IMR-90 (cell line): Measurements from ENCODE around the gene RIMBP2. TPM values are rescaled to one million over a fixed set of nuclear protein-coding genes. Genes with fewer than 3 reads are reported as not detected.

ENCODE experiments used
- ATAC-seq: fragments of 200-7000 bp; cut with Tn5 transposase; 2 replicates; pipeline ENCODE4 v1.9.1; 2020; ENCODE audit warnings: low read depth, mild to moderate bottlenecking, moderate library complexity
- BruUV-seq: library from RNA; stranded (reverse); fragments of 400-500 nt; replicated peaks from 2 replicates; lab custom pipeline; 2021; lab: Mats Ljungman, UMichigan
- CTCF ChIA-PET: fragments of 300-600 bp; formaldehyde crosslinking; extraction: SDS; loops from one replicate; lab custom pipeline; 2021; ENCODE audit warnings: antibody characterized with exemption; lab: Yijun Ruan, JAX
- POLR2A ChIA-PET: fragments of 300-600 bp; sonication (Branson Sonifier 250); formaldehyde crosslinking; loops from one replicate; lab custom pipeline; 2022; ENCODE audit warnings: antibody characterized with exemption; ENCODE audit not compliant: unreplicated experiment; lab: Charles Lee
- DNase-seq: peaks from one replicate; pipeline ENCODE4 v3.0.0; 2013
- H2AFZ ChIP-seq: replicated peaks from 2 replicates; pipeline ENCODE3; 2013; ENCODE audit warnings: low read length, mild to moderate bottlenecking; ENCODE audit not compliant: poor library complexity
- H2AK5ac ChIP-seq: 2 replicates; pipeline ENCODE4 v1.6.1; 2013; ENCODE audit warnings: low read depth, low read length, inconsistent platforms
- H2AK9ac ChIP-seq: replicated peaks from 2 replicates; pipeline ENCODE3; 2013; ENCODE audit warnings: mild to moderate bottlenecking, low read depth, low read length, moderate library complexity; ENCODE audit not compliant: poor library complexity
- H2BK120ac ChIP-seq: 2 replicates; pipeline ENCODE4 v1.6.1; 2013; ENCODE audit warnings: low read depth, low read length, inconsistent platforms
- H2BK15ac ChIP-seq: 3 replicates; pipeline ENCODE4 v1.6.1; 2013; ENCODE audit warnings: low read depth, low read length, inconsistent platforms
- H2BK20ac ChIP-seq: 2 replicates; pipeline ENCODE4 v1.6.1; 2013; ENCODE audit warnings: low read depth, mild to moderate bottlenecking, inconsistent platforms, low read length, moderate library complexity
- H2BK5ac ChIP-seq: 2 replicates; pipeline ENCODE4 v1.6.1; 2013; ENCODE audit warnings: mild to moderate bottlenecking, low read depth, low read length, inconsistent platforms; ENCODE audit not compliant: poor library complexity, severe bottlenecking
- H3K14ac ChIP-seq: replicated peaks from 2 replicates; pipeline ENCODE4 v1.6.1; 2013; ENCODE audit warnings: low read depth, low read length, inconsistent platforms
- H3K18ac ChIP-seq: 2 replicates; pipeline ENCODE4 v1.6.1; 2013; ENCODE audit warnings: low read depth, low read length, control low read depth
- H3K23ac ChIP-seq: 2 replicates; pipeline ENCODE4 v1.6.1; 2013; ENCODE audit warnings: low read depth, low read length, inconsistent platforms
- H3K27ac ChIP-seq: 2 replicates; pipeline ENCODE4 v1.5.1; 2013; ENCODE audit warnings: mild to moderate bottlenecking, control low read depth, low read length; ENCODE audit not compliant: insufficient read depth
- H3K27me3 ChIP-seq: 2 replicates; pipeline ENCODE4 v1.6.1; 2013; ENCODE audit warnings: low read length; ENCODE audit not compliant: control insufficient read depth, insufficient read depth
- H3K36me3 ChIP-seq: 2 replicates; pipeline ENCODE4 v1.6.1; 2013; ENCODE audit warnings: low read length, mixed read lengths; ENCODE audit not compliant: control insufficient read depth, insufficient read depth
- H3K4ac ChIP-seq: 2 replicates; pipeline ENCODE4 v1.6.1; 2013; ENCODE audit warnings: low read depth, low read length, inconsistent platforms
- H3K4me1 ChIP-seq: 2 replicates; pipeline ENCODE4 v1.6.1; 2013; ENCODE audit warnings: low read length, mixed read lengths; ENCODE audit not compliant: control insufficient read depth, insufficient read depth
- H3K4me2 ChIP-seq: 2 replicates; pipeline ENCODE4 v1.6.1; 2013; ENCODE audit warnings: low read depth, mild to moderate bottlenecking, control low read depth, low read length, moderate library complexity
- H3K4me3 ChIP-seq: 2 replicates; pipeline ENCODE4 v1.5.1; 2013; ENCODE audit warnings: low read depth, mild to moderate bottlenecking, control low read depth, low read length, moderate library complexity; ENCODE audit not compliant: insufficient read depth
- H3K56ac ChIP-seq: 2 replicates; pipeline ENCODE4 v1.6.1; 2013; ENCODE audit warnings: low read length, inconsistent platforms; ENCODE audit not compliant: insufficient read depth; ENCODE audit errors: extremely low read depth
- H3K79me1 ChIP-seq, 2 experiments: 2 replicates each; pipeline ENCODE4 v1.6.1; 2013; ENCODE audit warnings: low read length in 2 of 2, inconsistent platforms in 1 of 2, low read depth in 1 of 2
- H3K9ac ChIP-seq: 2 replicates; pipeline ENCODE4 v1.6.1; 2013; ENCODE audit warnings: low read depth, low read length, control low read depth
- H3K9me1 ChIP-seq: 2 replicates; pipeline ENCODE4 v1.6.1; 2013; ENCODE audit warnings: low read length, inconsistent platforms; ENCODE audit not compliant: insufficient read depth
- H3K9me3 ChIP-seq: 2 replicates; pipeline ENCODE4 v1.6.1; 2013; ENCODE audit warnings: low read length; ENCODE audit not compliant: control insufficient read depth, insufficient read depth
- H4K20me1 ChIP-seq: 2 replicates; pipeline ENCODE4 v1.6.1; 2013; ENCODE audit warnings: low read length, inconsistent platforms; ENCODE audit not compliant: insufficient read depth
- H4K5ac ChIP-seq: 2 replicates; pipeline ENCODE4 v1.6.1; 2013; ENCODE audit warnings: mild to moderate bottlenecking, low read depth, low read length, control low read depth
- H4K8ac ChIP-seq, 2 experiments: 2 replicates each; pipeline ENCODE4 v1.6.1; 2013; ENCODE audit warnings: low read depth in 2 of 2, low read length in 2 of 2, control low read depth in 1 of 2, inconsistent platforms in 1 of 2
- H4K91ac ChIP-seq: 2 replicates; pipeline ENCODE4 v1.6.1; 2013; ENCODE audit warnings: low read depth, low read length, inconsistent platforms; ENCODE audit not compliant: insufficient read depth
- BHLHE40 ChIP-seq: fragments of 150-350 bp; IDR thresholded peaks from 2 replicates; pipeline ENCODE4 v1.6.1; 2016; ENCODE audit warnings: mild to moderate bottlenecking, low read depth, low read length
- CEBPB ChIP-seq: IDR thresholded peaks from 2 replicates; pipeline ENCODE4 v1.6.1; 2012; ENCODE audit warnings: low read depth, low read length, improper control_type of control experiment
- CHD1 ChIP-seq: IDR thresholded peaks from 2 replicates; pipeline ENCODE4 v1.6.1; 2012; ENCODE audit warnings: low read depth, low read length, improper control_type of control experiment
- FOS ChIP-seq: fragments of 150-350 bp; IDR thresholded peaks from 2 replicates; pipeline ENCODE4 v1.6.1; 2016; ENCODE audit warnings: low read depth, low read length
- MAFK ChIP-seq: IDR thresholded peaks from 2 replicates; pipeline ENCODE4 v1.6.1; 2012; ENCODE audit warnings: low read depth, low read length, improper control_type of control experiment
- MAZ ChIP-seq: IDR thresholded peaks from 2 replicates; pipeline ENCODE4 v1.6.1; 2012; ENCODE audit warnings: low read depth, mild to moderate bottlenecking, low read length, improper control_type of control experiment, moderate library complexity, borderline replicate concordance
- MXI1 ChIP-seq: IDR thresholded peaks from 2 replicates; pipeline ENCODE4 v1.6.1; 2012; ENCODE audit warnings: low read depth, mild to moderate bottlenecking, low read length, moderate library complexity, borderline replicate concordance
- POLR2A ChIP-seq: IDR thresholded peaks from 2 replicates; pipeline ENCODE4 v1.6.1; 2012; ENCODE audit warnings: mild to moderate bottlenecking, low read depth, low read length
- RAD21 ChIP-seq: IDR thresholded peaks from 2 replicates; pipeline ENCODE4 v1.6.1; 2012; ENCODE audit warnings: low read length, improper control_type of control experiment
- RCOR1 ChIP-seq: IDR thresholded peaks from 2 replicates; pipeline ENCODE4 v1.6.1; 2012; ENCODE audit warnings: mild to moderate bottlenecking, low read length, improper control_type of control experiment; ENCODE audit not compliant: insufficient replicate concordance
- RFX5 ChIP-seq: IDR thresholded peaks from 2 replicates; pipeline ENCODE4 v1.8.0; 2012; ENCODE audit warnings: low read depth, mild to moderate bottlenecking, low read length, moderate library complexity
- SMC3 ChIP-seq: fragments of 150-350 bp; IDR thresholded peaks from 2 replicates; pipeline ENCODE4 v1.6.1; 2016; ENCODE audit warnings: low read depth, mild to moderate bottlenecking, antibody characterized with exemption, low read length, moderate library complexity
- WGBS, 2 experiments: methylation state at CpG; one replicate each; pipeline versions ENCODE4 v1.1.5 to v1.1.7; 2013; ENCODE audit warnings: missing lambda C conversion rate in 2 of 2; ENCODE audit not compliant: insufficient read length in 1 of 2; ENCODE audit errors: extremely low coverage in 2 of 2; 5-methylcytosine and 5-hydroxymethylcytosine counted together
- dilution Hi-C: fragments of 300-500 bp; cut with HindIII; formaldehyde crosslinking; loops from one replicate; pipeline ENCODE4 v1.14.3; 2018; ENCODE audit warnings: low sequenced_read_pairs; ENCODE audit not compliant: unreplicated experiment
- in situ Hi-C: fragments of 300-500 bp; cut with MboI; formaldehyde crosslinking; loops from 3 replicates; pipeline ENCODE4 v1.14.3; 2019; ENCODE audit warnings: low sequenced_read_pairs, inconsistent platforms, mixed read lengths
- intact Hi-C: fragments of 100-400 bp; cut with micrococcal nuclease; formaldehyde crosslinking; loops from 2 replicates; pipeline ENCODE4 v1.10.0; 2022
- polyA plus RNA-seq, 3 experiments: library from polyadenylated mRNA; depleted of rRNA; stranded (reverse); fragments of >200 nt; gene quantifications; 2 replicates each; pipeline ENCODE4 v1.2.3, GENCODE V29; 2012; ENCODE audit warnings: low replicate concordance in 1 of 3
- total RNA-seq: library from RNA; depleted of rRNA; stranded (reverse); fragments of >200 nt; gene quantifications from 2 replicates; pipeline ENCODE4 v1.2.3, GENCODE V29; 2012
- TF ChIP-seq, protein P1 (sequence below): conservative IDR thresholded peaks from 2 replicates; pipeline ENCODE4 v1.5.1; 2012; ENCODE audit warnings: mild to moderate bottlenecking, low read depth, low read length, improper control_type of control experiment
- TF ChIP-seq, protein P2 (sequence below): fragments of 150-350 bp; IDR thresholded peaks from 2 replicates; pipeline ENCODE4 v1.6.1; 2016; ENCODE audit warnings: low read depth, mild to moderate bottlenecking, low read length, moderate library complexity, borderline replicate concordance
- TF ChIP-seq, protein P3 (sequence below): fragments of 150-350 bp; IDR thresholded peaks from 2 replicates; pipeline ENCODE4 v1.6.1; 2017; ENCODE audit warnings: mild to moderate bottlenecking, antibody characterized with exemption, low read length, low read depth

Gene RIMBP2
- total and polyA plus RNA-seq, 2 of the 4 experiments (the other 2 are of a cell fraction) = not detected

DNA sequence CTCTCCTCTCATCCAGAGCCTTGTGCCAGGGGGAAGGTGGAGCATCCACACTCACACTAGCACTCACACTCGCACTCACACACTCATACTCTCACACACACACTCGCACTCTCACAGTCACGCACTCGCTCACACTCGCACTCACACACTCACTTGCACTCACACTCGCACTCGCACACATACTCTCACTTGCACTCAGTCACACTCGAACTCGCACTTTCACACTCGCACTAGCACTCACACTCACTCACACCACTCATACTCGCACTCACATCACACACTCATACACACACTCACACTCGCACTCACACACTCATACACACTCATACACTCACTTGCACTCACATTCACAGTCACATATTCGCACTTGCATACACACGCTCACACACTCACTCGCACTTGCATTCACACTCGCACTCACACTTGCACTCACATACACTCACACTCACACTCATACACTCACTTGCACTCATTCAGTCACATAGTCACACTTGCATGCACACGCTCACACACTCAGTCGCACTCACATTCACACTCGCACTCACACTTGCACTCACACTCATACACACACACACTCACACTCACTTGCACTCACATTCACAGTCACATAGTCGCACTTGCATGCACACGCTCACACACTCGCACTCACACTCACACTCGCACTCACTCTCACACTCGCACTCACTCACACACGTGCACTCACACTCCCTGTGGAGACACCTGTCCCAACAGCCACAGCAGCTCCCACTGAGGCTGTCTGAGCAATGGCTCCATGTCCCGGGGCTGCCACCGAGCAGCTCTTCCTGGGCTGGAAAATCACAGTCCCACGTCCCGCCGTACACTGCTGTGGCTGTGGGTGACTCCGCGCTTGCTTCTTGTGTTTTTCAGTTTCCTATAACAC lies 12.3 kb upstream of the RIMBP2 start:
- Histone ChIP-seq H2AK9ac (no peak overlapping the region), H4K91ac (no peak overlapping the region), H3K9me3 (peaks cover 30% of the 10 kb centered on the region), H2BK20ac (no peak overlapping the region), H3K4me3 (no peak overlapping the region), H2BK5ac (no peak overlapping the region), H4K20me1 (no peaks in the 10 kb centered on the region), H3K14ac (no peak overlapping the region), H4K5ac (no peak overlapping the region), H2BK15ac (no peak overlapping the region), H3K23ac (no peak overlapping the region), H3K36me3 (no peaks in the 10 kb centered on the region), H3K4me2 (no peak overlapping the region), H2BK120ac (no peak overlapping the region), H3K27me3 (no peaks in the 10 kb centered on the region), H3K9me1 (no peaks in the 10 kb centered on the region), H3K56ac (no peak overlapping the region), H4K8ac (no peak overlapping the region), H3K18ac (no peak overlapping the region), H3K27ac (no peak overlapping the region), H2AFZ (peak overlapping the region; percentile 5), H3K79me1 (no peaks in the 10 kb centered on the region), H2AK5ac (no peak overlapping the region), H3K4ac (no peak overlapping the region), H3K4me1 (no peaks in the 10 kb centered on the region), H3K9ac (no peak overlapping the region)
- no TSS peak for BruUV-seq
- no peak for DNase-seq
- ChIA-PET CTCF (no interaction called here), POLR2A (no interaction called here)
- WGBS, 2 experiments = 85 to 100% methylated on average over 6 to 23 of the region's 32 CpGs
- intact Hi-C loops (no loop called here), dilution Hi-C loops (no loop called here), in situ Hi-C loops (loop anchor here (25.0 kb wide), 2 partner anchors 691 to 1941 kb away; no protein-coding TSS in a partner anchor)
- ATAC-seq = no peak
- no peak for TF ChIP-seq RCOR1
- TF ChIP-seq POLR2A = no peak
- TF ChIP-seq, protein P1, sequence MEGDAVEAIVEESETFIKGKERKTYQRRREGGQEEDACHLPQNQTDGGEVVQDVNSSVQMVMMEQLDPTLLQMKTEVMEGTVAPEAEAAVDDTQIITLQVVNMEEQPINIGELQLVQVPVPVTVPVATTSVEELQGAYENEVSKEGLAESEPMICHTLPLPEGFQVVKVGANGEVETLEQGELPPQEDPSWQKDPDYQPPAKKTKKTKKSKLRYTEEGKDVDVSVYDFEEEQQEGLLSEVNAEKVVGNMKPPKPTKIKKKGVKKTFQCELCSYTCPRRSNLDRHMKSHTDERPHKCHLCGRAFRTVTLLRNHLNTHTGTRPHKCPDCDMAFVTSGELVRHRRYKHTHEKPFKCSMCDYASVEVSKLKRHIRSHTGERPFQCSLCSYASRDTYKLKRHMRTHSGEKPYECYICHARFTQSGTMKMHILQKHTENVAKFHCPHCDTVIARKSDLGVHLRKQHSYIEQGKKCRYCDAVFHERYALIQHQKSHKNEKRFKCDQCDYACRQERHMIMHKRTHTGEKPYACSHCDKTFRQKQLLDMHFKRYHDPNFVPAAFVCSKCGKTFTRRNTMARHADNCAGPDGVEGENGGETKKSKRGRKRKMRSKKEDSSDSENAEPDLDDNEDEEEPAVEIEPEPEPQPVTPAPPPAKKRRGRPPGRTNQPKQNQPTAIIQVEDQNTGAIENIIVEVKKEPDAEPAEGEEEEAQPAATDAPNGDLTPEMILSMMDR = no peak
- TF ChIP-seq MXI1 = no peak
- TF ChIP-seq, protein P2, sequence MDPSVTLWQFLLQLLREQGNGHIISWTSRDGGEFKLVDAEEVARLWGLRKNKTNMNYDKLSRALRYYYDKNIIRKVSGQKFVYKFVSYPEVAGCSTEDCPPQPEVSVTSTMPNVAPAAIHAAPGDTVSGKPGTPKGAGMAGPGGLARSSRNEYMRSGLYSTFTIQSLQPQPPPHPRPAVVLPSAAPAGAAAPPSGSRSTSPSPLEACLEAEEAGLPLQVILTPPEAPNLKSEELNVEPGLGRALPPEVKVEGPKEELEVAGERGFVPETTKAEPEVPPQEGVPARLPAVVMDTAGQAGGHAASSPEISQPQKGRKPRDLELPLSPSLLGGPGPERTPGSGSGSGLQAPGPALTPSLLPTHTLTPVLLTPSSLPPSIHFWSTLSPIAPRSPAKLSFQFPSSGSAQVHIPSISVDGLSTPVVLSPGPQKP = no peak
- TF ChIP-seq BHLHE40 = no peak
- TF ChIP-seq CEBPB = no peak
- no peak for TF ChIP-seq MAZ
- TF ChIP-seq, protein P3, sequence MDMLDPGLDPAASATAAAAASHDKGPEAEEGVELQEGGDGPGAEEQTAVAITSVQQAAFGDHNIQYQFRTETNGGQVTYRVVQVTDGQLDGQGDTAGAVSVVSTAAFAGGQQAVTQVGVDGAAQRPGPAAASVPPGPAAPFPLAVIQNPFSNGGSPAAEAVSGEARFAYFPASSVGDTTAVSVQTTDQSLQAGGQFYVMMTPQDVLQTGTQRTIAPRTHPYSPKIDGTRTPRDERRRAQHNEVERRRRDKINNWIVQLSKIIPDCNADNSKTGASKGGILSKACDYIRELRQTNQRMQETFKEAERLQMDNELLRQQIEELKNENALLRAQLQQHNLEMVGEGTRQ = no peak
- TF ChIP-seq FOS = no peak
- no peak for TF ChIP-seq MAFK
- no peak for TF ChIP-seq RAD21
- TF ChIP-seq RFX5 = no peak
- TF ChIP-seq CHD1 = no peak
- no peak for TF ChIP-seq SMC3
